HepG2 (cell line): ENCODE results near the gene LRRC51.
"Not testable (repeated sequence)": the region's sequence is repeated elsewhere in the genome, so short reads cannot be mapped to it uniquely, and the experiment has no call there.

Experiments used
- E2F2 ChIP-seq: sonication (generic); formaldehyde crosslinking; IDR thresholded peaks from 2 replicates; pipeline ENCODE4 v1.4.0; 2020; ENCODE audit warnings: missing genetic modification reagents, borderline replicate concordance
- EZH2 ChIP-seq: conservative IDR thresholded peaks from 2 replicates; pipeline ENCODE4 v1.6.1; 2012; ENCODE audit warnings: mild to moderate bottlenecking, low read depth, low read length, moderate library complexity
- FOXJ3 ChIP-seq: sonication (generic); formaldehyde crosslinking; IDR thresholded peaks from 2 replicates; pipeline ENCODE4 v1.4.0; 2020; ENCODE audit warnings: missing genetic modification reagents, mild to moderate bottlenecking, borderline replicate concordance
- MXI1 ChIP-seq: IDR thresholded peaks from 3 replicates; pipeline ENCODE4 v1.6.1; 2012; ENCODE audit warnings: low read depth, low read length, inconsistent platforms, borderline replicate concordance
- NR3C1 ChIP-seq: sonication (generic); formaldehyde crosslinking; IDR thresholded peaks from 2 replicates; pipeline ENCODE4 v1.4.0; 2020; ENCODE audit warnings: missing genetic modification reagents
- REXO4 ChIP-seq: sonication (generic); formaldehyde crosslinking; IDR thresholded peaks from 2 replicates; pipeline ENCODE4 v1.8.0; 2022; ENCODE audit warnings: missing genetic modification reagents, mild to moderate bottlenecking, borderline replicate concordance
- ZNF274 ChIP-seq: sonication (generic); formaldehyde crosslinking; IDR thresholded peaks from 2 replicates; pipeline ENCODE4 v1.5.1; 2020; ENCODE audit warnings: mild to moderate bottlenecking, missing genetic modification reagents

- not testable (repeated sequence) for TF ChIP-seq MXI1; EZH2; ZNF274 (CRISPR knock-in tag); FOXJ3 (CRISPR knock-in tag); REXO4; E2F2 (CRISPR knock-in tag); NR3C1 (CRISPR knock-in tag)
Measured at GRCh38 chr11:72135473-72135872, 54.8 kb downstream of the LRRC51 start, which contains the start of gene FOLR3.
